GM18511 (cell line): ENCODE measurements around the gene HOXD13.

Experiments
- ATAC-seq: cut with Tn5 transposase; IDR thresholded peaks from one replicate; pipeline ENCODE4 v1.9.1; 2021; ENCODE audit warnings: mild to moderate bottlenecking, moderate library complexity; ENCODE audit not compliant: unreplicated experiment

HOXD13 gene

GRCh38 chr2:176092270-176093144 is at the start of gene HOXD13:
TSS of gene HOXD13 (plus strand) at chr2:176092721. CDS start at chr2:176092891, 170 bp downstream.
- no peak for ATAC-seq

GRCh38 chr2:176056406-176056805 is 36.1 kb upstream of the HOXD13 start:
- no peak for ATAC-seq

GRCh38 chr2:176063958-176064357 is 28.6 kb upstream of the HOXD13 start:
- ATAC-seq, result no peak

- no peak for ATAC-seq
Measured at GRCh38 chr2:176066645-176067588, 25.6 kb upstream of the HOXD13 start.

- no peak for ATAC-seq
Measured at GRCh38 chr2:176067589-176068418, 24.7 kb upstream of the HOXD13 start.

GRCh38 chr2:176068419-176068832 is 24.1 kb upstream of the HOXD13 start:
- ATAC-seq, result no peak

- ATAC-seq, result no peak
Measured at GRCh38 chr2:176071330-176072291, 20.9 kb upstream of the HOXD13 start.

GRCh38 chr2:176072292-176072669 is 20.2 kb upstream of the HOXD13 start:
- no peak for ATAC-seq

- no peak for ATAC-seq
Measured at GRCh38 chr2:176072951-176073904, 19.3 kb upstream of the HOXD13 start.

- ATAC-seq, result no peak
Measured at GRCh38 chr2:176074919-176075425, 17.5 kb upstream of the HOXD13 start.

- no peak for ATAC-seq
Measured at GRCh38 chr2:176075481-176075880, 17.0 kb upstream of the HOXD13 start.

GRCh38 chr2:176076063-176076462 is 16.5 kb upstream of the HOXD13 start:
- no peak for ATAC-seq

- ATAC-seq, result no peak
Measured at GRCh38 chr2:176076796-176077195, 15.7 kb upstream of the HOXD13 start.

GRCh38 chr2:176078541-176079284 is 13.8 kb upstream of the HOXD13 start:
- no peak for ATAC-seq

- ATAC-seq, result no peak
Measured at GRCh38 chr2:176079285-176079830, 13.2 kb upstream of the HOXD13 start.

GRCh38 chr2:176079831-176080539 is 12.5 kb upstream of the HOXD13 start:
- no peak for ATAC-seq
